Brain microvascular endothelial cell (primary cell): ENCODE measurements around the gene RBKS.

Experiments
- DNase-seq: peaks from one replicate; pipeline ENCODE4 v3.0.0-alpha.2; 2020
- H3K27ac ChIP-seq: fragments of 250-450 bp; sonication (Bioruptor Pico); 2 replicates; pipeline ENCODE4 v1.5.1; 2020; ENCODE audit warnings: mild to moderate bottlenecking, moderate library complexity
- H3K27me3 ChIP-seq: fragments of 250-450 bp; sonication (Bioruptor Pico); replicated peaks from 2 replicates; pipeline ENCODE4 v1.5.1; 2020; ENCODE audit warnings: mild to moderate bottlenecking
- H3K36me3 ChIP-seq: fragments of 250-450 bp; sonication (Bioruptor Pico); replicated peaks from 2 replicates; pipeline ENCODE4 v1.5.1; 2020; ENCODE audit warnings: mild to moderate bottlenecking
- H3K4me3 ChIP-seq: 2 replicates; pipeline ENCODE4 v1.5.1; 2011; ENCODE audit warnings: low read depth, mild to moderate bottlenecking, control low read depth, low read length, moderate library complexity
- CTCF ChIP-seq: IDR thresholded peaks from 2 replicates; pipeline ENCODE4 v1.5.1; 2011; ENCODE audit warnings: low read depth, mild to moderate bottlenecking, moderate library complexity, low read length, control low read depth, inconsistent platforms; ENCODE audit errors: missing control alignments
- in situ Hi-C: cut with HindIII; loops from 2 replicates; pipeline ENCODE4 v1.10.0; 2017; ENCODE audit warnings: low sequenced_read_pairs, low pct_ligation_motif_present

Gene RBKS

DNA sequence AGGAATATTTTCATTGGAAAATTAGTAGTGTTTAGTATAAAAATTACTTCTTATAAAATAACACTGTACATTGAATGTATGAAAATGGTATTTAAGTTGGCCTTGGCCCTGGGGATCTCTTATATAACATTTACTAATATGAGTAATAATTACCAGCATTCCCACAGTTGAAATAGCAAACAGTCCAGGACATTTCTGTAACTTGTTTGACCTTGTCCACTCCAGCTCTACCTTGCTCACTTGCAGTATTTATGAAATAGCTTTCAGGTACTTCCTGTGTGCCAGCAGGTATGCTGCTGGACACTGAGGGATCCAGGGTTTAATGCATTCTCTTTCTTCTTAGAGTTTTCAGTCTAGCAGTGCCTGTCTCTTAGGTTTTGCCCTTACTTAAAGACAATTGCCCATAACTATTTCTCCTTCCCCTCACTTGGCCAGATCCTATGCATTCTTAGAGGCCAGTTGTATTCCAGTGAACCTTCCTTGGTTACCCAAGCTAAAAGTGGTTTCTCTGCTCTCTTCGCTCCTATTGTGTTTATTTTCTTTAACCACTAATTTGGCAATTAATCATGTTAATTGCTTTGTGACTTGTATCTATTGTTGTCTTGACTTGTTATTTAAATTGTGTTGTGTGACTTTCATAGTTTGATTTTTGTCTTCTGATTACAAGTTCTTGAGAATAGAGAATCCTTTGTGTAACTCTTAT, 26.3 kb upstream of the RBKS start:
- no peak for TF ChIP-seq CTCF
- no peaks in the 10 kb centered on the region for H3K27me3 ChIP-seq
- no peaks in the 10 kb centered on the region for H3K36me3 ChIP-seq
- H3K4me3 ChIP-seq = no peak overlapping the region
- H3K27ac ChIP-seq = no peak overlapping the region
- in situ Hi-C loops = no loop called here
- DNase-seq = no peak

DNA sequence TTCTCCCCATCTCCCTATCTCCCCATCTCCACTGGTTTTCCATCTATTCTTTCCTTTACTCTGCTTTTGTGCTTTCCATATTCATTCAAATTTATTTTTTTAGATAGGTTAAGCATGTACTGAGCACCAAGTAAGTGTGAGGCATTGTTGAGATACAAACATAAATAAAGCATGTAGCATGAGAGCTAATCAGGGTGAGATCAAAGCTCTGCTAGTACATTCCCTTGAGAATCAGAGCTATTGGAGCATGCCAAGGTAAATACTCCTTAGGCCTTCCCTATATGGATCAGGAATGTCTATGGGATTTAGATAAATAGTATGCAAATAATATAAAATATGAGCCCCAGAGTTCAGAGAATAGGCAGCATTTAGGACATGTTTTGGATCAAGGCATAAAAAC, 25.7 kb upstream of the RBKS start:
- Histone ChIP-seq H3K27me3 (no peaks in the 10 kb centered on the region), H3K27ac (no peak overlapping the region), H3K36me3 (no peaks in the 10 kb centered on the region), H3K4me3 (no peak overlapping the region)
- in situ Hi-C loops = no loop called here
- TF ChIP-seq CTCF = no peak
- DNase-seq = no peak

DNA sequence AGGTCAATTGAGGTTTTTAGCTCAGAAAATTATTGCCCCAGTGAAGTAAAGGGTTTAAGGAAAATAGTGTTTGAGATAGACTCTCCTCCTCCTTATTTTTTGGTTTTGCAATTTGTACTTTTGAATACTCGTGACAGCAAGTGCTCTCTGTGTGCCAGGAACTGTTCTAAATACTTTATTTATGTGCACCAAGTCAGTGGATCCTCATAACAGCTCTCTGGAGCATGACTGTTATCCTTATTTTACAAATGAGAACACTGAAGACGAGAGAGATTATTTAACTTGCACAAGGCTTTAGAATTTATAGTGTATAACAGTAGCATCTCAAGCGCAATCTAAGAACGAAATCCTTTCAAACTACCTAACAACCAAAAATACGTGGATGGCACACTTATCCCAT, 25.0 kb upstream of the RBKS start:
- Histone ChIP-seq H3K36me3 (no peaks in the 10 kb centered on the region), H3K4me3 (no peak overlapping the region), H3K27ac (no peak overlapping the region), H3K27me3 (no peaks in the 10 kb centered on the region)
- no peak for TF ChIP-seq CTCF
- no peak for DNase-seq
- in situ Hi-C loops = no loop called here

DNA sequence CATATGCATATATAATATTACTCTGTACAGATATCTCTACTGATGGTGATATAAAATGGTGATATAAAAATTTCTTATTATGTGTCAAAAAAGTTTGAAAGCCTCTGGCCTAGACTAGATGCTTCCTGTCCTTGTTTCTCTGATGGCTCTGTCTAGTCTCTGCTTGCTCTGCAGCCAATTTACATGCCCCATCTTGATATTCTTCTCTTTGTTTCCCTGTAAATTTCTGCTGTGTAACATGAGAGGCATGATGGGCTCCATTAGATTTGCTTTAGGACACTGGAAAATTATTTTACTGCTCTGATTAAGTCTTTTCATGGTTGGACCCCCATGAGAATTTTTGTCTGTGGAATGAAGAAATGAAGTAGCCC, 24.6 kb upstream of the RBKS start:
- no peak for DNase-seq
- Histone ChIP-seq H3K27me3 (no peaks in the 10 kb centered on the region), H3K36me3 (no peaks in the 10 kb centered on the region), H3K4me3 (no peak overlapping the region), H3K27ac (no peak overlapping the region)
- TF ChIP-seq CTCF = no peak
- in situ Hi-C loops = no loop called here

- in situ Hi-C loops = no loop called here
- H3K27me3 ChIP-seq = no peaks in the 10 kb centered on the region
- no peaks in the 10 kb centered on the region for H3K36me3 ChIP-seq
- H3K4me3 ChIP-seq = no peak overlapping the region
- no peak for DNase-seq
- TF ChIP-seq CTCF = no peak
- no peak overlapping the region for H3K27ac ChIP-seq
Observed at GRCh38 chr2:27914041-27914804, 24.0 kb upstream of the RBKS start.
